ENCODE results near the gene ASF1A.

ASF1A gene

DNA sequence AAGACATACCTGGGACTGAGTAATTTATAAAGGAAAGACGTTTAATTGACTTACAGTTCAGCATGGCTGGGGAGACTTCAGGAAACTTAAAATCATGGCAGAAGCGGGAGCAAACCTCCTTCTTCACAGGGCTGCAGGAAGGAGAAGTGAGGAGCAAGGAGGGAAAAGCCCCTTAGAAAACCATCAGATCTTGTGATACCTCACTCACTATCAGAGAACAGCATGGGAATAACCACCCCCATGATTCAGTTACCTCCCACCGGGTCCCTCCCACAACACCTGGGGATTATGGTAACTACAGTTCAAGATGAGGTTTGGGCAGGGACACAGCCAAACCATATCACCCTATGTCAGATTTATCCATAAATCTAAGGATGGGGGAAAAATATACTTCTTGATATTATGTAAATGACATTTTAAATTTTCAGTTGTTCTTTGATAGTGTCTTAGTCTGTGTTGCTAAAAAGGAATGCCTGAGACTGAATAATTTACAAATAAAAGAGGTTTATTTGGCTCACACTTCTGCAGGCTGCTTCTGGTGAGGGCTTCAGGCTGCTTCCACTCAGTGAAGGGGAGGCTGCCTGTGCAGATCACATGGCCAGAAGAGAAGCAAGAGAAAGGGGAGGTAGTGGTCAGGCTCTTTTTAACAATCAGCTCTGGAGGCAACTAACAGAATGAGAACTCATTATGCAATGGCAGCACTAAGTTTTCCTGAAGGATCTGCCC, 42.2 kb downstream of the ASF1A start:
- Mint-ChIP-seq H3K4me3 (no peak overlapping the region), H3K36me3 (peaks cover 28% of the 10 kb centered on the region), H3K4me1 (peaks cover 25% of the 10 kb centered on the region), H3K9me3 (peaks cover 8% of the 10 kb centered on the region), H3K27ac (no peak overlapping the region), H3K27me3 (no peaks in the 10 kb centered on the region)
- CTCF ChIA-PET = no interaction called here
- no peak for DNase-seq

DNA sequence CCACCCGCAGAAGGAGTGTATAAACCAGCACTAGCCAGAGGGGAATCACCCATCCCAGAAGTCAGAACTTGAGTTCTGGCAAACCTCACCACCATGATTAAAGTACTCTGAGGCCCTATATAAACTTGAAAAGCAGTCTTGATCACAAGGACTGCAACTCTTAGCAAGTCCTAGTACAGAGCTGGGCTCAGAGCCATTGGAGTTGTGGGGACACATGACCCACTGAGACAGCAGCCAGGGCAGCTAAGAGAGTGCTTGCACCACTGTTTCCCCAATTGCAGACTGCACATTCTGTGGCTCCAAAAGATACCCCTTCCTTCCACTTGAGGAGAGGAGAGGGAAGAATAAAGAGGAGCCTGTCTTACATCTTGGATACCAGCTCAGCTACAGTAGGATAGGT, 45.7 kb downstream of the ASF1A start:
- DNase-seq = no peak
- CTCF ChIA-PET = no interaction called here
- Mint-ChIP-seq H3K27ac (no peak overlapping the region), H3K27me3 (peaks cover 16% of the 10 kb centered on the region), H3K36me3 (peaks cover 21% of the 10 kb centered on the region), H3K9me3 (peaks cover 15% of the 10 kb centered on the region), H3K4me3 (no peak overlapping the region), H3K4me1 (peaks cover 12% of the 10 kb centered on the region)

DNA sequence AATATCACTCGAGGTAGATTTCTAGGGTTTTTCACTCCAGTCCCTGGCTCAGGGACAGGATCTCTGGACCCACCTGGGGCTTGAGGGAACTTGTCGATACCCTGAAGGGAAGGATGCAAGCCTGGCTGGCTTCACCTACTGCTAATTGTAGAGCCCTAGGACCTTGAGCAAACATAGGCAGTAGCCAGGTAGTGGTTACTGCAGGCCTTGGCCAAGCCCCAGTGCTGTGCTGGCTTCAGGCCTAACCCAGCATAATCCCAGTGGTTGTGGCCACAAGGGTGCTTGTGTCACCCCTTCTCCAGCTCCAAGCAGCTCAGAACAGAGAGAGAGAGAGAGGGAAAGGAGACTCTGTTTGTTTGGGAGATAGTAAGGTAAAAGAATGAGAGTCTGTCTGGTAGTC, 46.8 kb downstream of the ASF1A start:
- Mint-ChIP-seq H3K27me3 (peaks cover 26% of the 10 kb centered on the region), H3K4me1 (peaks cover 3% of the 10 kb centered on the region), H3K4me3 (no peak overlapping the region), H3K36me3 (peaks cover 22% of the 10 kb centered on the region), H3K27ac (no peak overlapping the region), H3K9me3 (peaks cover 25% of the 10 kb centered on the region)
- CTCF ChIA-PET = no interaction called here
- DNase-seq = no peak

DNA sequence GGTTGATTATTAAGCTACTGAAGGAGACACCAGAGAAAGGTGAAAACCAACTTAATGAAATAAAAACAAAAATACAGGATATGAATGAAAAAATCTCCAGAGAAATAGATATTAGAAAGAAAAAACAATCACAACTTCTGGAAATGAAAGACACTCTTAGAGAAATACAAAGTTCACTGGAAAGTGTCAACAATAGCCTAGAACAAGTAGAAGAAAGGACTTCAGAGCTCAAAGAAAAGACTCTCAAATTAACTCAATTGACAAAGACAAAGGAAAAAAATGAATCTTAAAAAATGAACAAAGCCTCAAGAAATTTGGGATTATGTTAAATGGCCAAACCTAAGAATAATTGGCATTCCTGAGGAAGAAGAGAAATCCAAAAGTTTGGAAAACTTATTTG, 51.3 kb downstream of the ASF1A start:
- Mint-ChIP-seq H3K4me3 (no peak overlapping the region), H3K36me3 (peaks cover 2% of the 10 kb centered on the region), H3K4me1 (no peaks in the 10 kb centered on the region), H3K27me3 (peaks cover 52% of the 10 kb centered on the region), H3K27ac (no peak overlapping the region), H3K9me3 (peaks cover 27% of the 10 kb centered on the region)
- CTCF ChIA-PET = no interaction called here
- no peak for DNase-seq

DNA sequence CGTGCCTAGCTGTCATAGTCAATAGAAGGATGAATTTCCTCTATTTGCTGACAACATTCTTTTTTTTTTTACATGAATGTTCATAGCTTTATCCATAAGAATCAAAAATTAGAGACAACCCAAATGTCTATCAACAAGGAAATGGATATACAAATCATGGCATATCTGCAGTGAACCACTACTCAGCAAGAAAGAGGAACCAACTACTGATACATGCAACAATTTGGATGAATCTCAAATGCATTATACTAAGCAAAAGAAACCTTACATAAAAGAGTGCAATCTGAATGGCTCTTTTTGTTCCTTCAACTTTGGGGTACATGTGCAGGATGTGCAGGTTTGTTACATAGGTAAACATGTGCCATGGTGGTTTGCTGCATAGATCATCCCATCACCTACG, 58.7 kb downstream of the ASF1A start:
- CTCF ChIA-PET = no interaction called here
- DNase-seq = no peak
- no peaks in the 10 kb centered on the region for H3K36me3 Mint-ChIP-seq
- peaks cover 1% of the 10 kb centered on the region for H3K9me3 Mint-ChIP-seq
- peaks cover 23% of the 10 kb centered on the region for H3K27me3 Mint-ChIP-seq
- no peaks in the 10 kb centered on the region for H3K4me1 Mint-ChIP-seq
- H3K4me3 Mint-ChIP-seq = no peak overlapping the region
- no peak overlapping the region for H3K27ac Mint-ChIP-seq

DNA sequence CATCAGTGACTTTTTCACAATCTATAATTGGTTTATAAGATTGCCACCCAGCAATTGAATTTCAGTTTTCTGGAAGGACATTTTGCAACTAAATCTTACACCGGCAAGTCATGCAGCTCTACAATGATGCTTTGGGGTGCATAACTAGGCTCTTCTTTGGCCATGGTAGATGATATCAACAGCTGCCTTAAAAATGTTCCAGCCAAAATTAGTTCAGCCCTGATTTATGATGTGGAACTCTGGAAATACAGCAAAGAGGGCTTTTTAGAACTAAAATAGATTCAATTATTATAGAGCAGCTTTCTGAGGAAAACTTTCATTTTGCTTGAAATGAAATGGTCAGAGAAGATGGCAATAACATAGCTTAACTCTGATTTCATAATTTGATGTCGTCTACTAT, 59.4 kb downstream of the ASF1A start:
- CTCF ChIA-PET = interaction anchor here (1.0 kb wide), 1 partner anchor 124 kb away, joined by 3 read pairs; no protein-coding TSS in a partner anchor
- no peaks in the 10 kb centered on the region for H3K36me3 Mint-ChIP-seq
- peaks cover 1% of the 10 kb centered on the region for H3K9me3 Mint-ChIP-seq
- peaks cover 16% of the 10 kb centered on the region for H3K27me3 Mint-ChIP-seq
- H3K27ac Mint-ChIP-seq = no peak overlapping the region
- H3K4me1 Mint-ChIP-seq = peaks cover 4% of the 10 kb centered on the region
- DNase-seq = no peak
- no peak overlapping the region for H3K4me3 Mint-ChIP-seq
